ENCODE data around the gene SPAG16.

GRCh38 chr2:213275265-213275664 lies 9.0 kb upstream of the SPAG16 start:
- TF ChIP-seq CTCF (IDR thresholded peaks at IDR 0.05) (no peak), ZFX (IDR thresholded peaks at IDR 0.05; ENCODE audit: borderline replicate concordance) (no peak)

Data from 22Rv1 (cell line).